ENCODE data around the gene SH3RF3.

Gene SH3RF3

GRCh38 chr2:109501461-109501860 lies 372.5 kb downstream of the SH3RF3 start:
- H3K36me3 ChIP-seq (replicated peaks in 1 of 2; ENCODE audit: control insufficient read depth in 2 of 2, insufficient read depth in 2 of 2, low read length in 2 of 2), result no peaks in the 10 kb centered on the region
- H3K4me3 ChIP-seq (ENCODE audit: low read length in 2 of 2), result no peak overlapping the region
- no peak overlapping the region for H3K4me2 ChIP-seq (ENCODE audit: insufficient read depth, low read length, poor library complexity, severe bottlenecking)
- H2BK12ac ChIP-seq (ENCODE audit: low read length), result peak overlapping the region; percentile 46
- H3K27ac ChIP-seq (replicated peaks; ENCODE audit: low read length), result no peak overlapping the region
- H2BK15ac ChIP-seq (ENCODE audit: low read length), result no peak overlapping the region
- H3K9me3 ChIP-seq (replicated peaks in 1 of 2; ENCODE audit: control insufficient read depth in 2 of 2, insufficient read depth in 1 of 2, low read depth in 1 of 2, low read length in 2 of 2), result peaks cover 5 to 8% of the 10 kb centered on the region in 2 donors
- no peak overlapping the region for H2BK5ac ChIP-seq (ENCODE audit: low read length)
- no peaks in the 10 kb centered on the region for H3K79me1 ChIP-seq (ENCODE audit: low read depth, low read length)
- H3K4ac ChIP-seq (ENCODE audit: low read length), result no peak overlapping the region
- H3K18ac ChIP-seq (ENCODE audit: low read length), result peak overlapping the region; percentile 44
- H2BK120ac ChIP-seq (ENCODE audit: low read depth, low read length), result no peak overlapping the region
- no peak overlapping the region for H2AFZ ChIP-seq (ENCODE audit: low read length)
- peak overlapping the region; percentile 90 for H3K14ac ChIP-seq (ENCODE audit: low read length)
- H3K4me1 ChIP-seq (ENCODE audit: control insufficient read depth in 2 of 2, insufficient read depth in 1 of 2, low read depth in 1 of 2, low read length in 2 of 2), result peaks cover 0 to 8% of the 10 kb centered on the region in 2 donors
- H3K27me3 ChIP-seq (ENCODE audit: control insufficient read depth in 3 of 3, insufficient read depth in 3 of 3, low read depth in 1 of 3, low read length in 3 of 3), result no peaks in the 10 kb centered on the region
- H4K91ac ChIP-seq (ENCODE audit: low read depth, low read length, poor library complexity), result no peak overlapping the region
- no CpG with 5 or more reads among the region's 21 CpGs for WGBS, 2 donors (ENCODE audit: extremely low coverage in 2 of 2, insufficient read length in 2 of 2, insufficient replicate concordance in 1 of 2)
- H4K8ac ChIP-seq (ENCODE audit: low read depth, low read length), result no peak overlapping the region
- no peak overlapping the region for H2AK5ac ChIP-seq (ENCODE audit: low read depth, low read length)
- no peak overlapping the region for H3K9ac ChIP-seq (ENCODE audit: low read depth, low read length, poor library complexity)
- H3K23ac ChIP-seq (ENCODE audit: low read depth, low read length, poor library complexity), result no peak overlapping the region
- DNase-seq (ENCODE audit: low spot score), result no peak

DNA sequence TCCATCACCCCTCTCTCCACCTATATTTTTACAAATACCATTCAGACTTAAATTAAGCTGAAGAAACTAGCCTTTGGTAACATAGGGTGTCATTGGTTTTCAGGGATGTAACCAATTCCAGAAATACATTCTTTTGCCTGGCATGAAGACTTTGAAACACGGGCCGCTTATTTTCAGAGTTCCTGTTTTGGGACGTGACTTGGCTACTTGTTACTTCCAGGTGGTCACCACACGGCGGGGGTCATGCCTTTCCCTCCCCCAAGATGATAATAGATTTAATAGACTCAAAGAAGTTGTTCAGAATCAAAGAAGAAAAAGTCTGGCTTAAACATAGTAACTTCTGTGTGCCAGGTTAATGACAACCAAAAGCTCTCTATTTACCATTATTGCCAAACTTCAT lies 374.2 kb downstream of the SH3RF3 start:
- Histone ChIP-seq H3K79me1 (ENCODE audit: low read depth, low read length) (no peaks in the 10 kb centered on the region), H2BK5ac (ENCODE audit: low read length) (no peak overlapping the region), H3K18ac (ENCODE audit: low read length) (no peak overlapping the region), H3K23ac (ENCODE audit: low read depth, low read length, poor library complexity) (no peak overlapping the region), H2AK5ac (ENCODE audit: low read depth, low read length) (no peak overlapping the region), H3K27ac (replicated peaks; ENCODE audit: low read length) (no peak overlapping the region), H3K36me3 (replicated peaks in 1 of 2; ENCODE audit: control insufficient read depth in 2 of 2, insufficient read depth in 2 of 2, low read length in 2 of 2) (no peaks in the 10 kb centered on the region), H2BK15ac (ENCODE audit: low read length) (no peak overlapping the region), H2BK120ac (ENCODE audit: low read depth, low read length) (no peak overlapping the region), H3K14ac (ENCODE audit: low read length) (no peak overlapping the region), H4K8ac (ENCODE audit: low read depth, low read length) (no peak overlapping the region), H3K27me3 (ENCODE audit: control insufficient read depth in 3 of 3, insufficient read depth in 3 of 3, low read depth in 1 of 3, low read length in 3 of 3) (no peaks in the 10 kb centered on the region), H3K4me1 (ENCODE audit: control insufficient read depth in 2 of 2, insufficient read depth in 1 of 2, low read depth in 1 of 2, low read length in 2 of 2) (peaks cover 0 to 8% of the 10 kb centered on the region in 2 donors), H3K9ac (ENCODE audit: low read depth, low read length, poor library complexity) (no peak overlapping the region), H3K4me3 (ENCODE audit: low read length in 2 of 2) (no peak overlapping the region), H4K91ac (ENCODE audit: low read depth, low read length, poor library complexity) (no peak overlapping the region), H2AFZ (ENCODE audit: low read length) (no peak overlapping the region), H2BK12ac (ENCODE audit: low read length) (no peak overlapping the region), H3K9me3 (replicated peaks in 1 of 2; ENCODE audit: control insufficient read depth in 2 of 2, insufficient read depth in 1 of 2, low read depth in 1 of 2, low read length in 2 of 2) (peaks cover 5 to 8% of the 10 kb centered on the region in 2 donors), H3K4me2 (ENCODE audit: insufficient read depth, low read length, poor library complexity, severe bottlenecking) (no peak overlapping the region), H3K4ac (ENCODE audit: low read length) (no peak overlapping the region)
- no peak for DNase-seq (ENCODE audit: low spot score)
- WGBS, 2 donors (ENCODE audit: extremely low coverage in 2 of 2, insufficient read length in 2 of 2, insufficient replicate concordance in 1 of 2), result no CpG with 5 or more reads among the region's 5 CpGs

- no peak overlapping the region for H4K8ac ChIP-seq (ENCODE audit: low read depth, low read length)
- H3K36me3 ChIP-seq (replicated peaks in 1 of 2; ENCODE audit: control insufficient read depth in 2 of 2, insufficient read depth in 2 of 2, low read length in 2 of 2), result no peaks in the 10 kb centered on the region
- peak overlapping the region; percentile 23 for H3K18ac ChIP-seq (ENCODE audit: low read length)
- no peak overlapping the region for H4K91ac ChIP-seq (ENCODE audit: low read depth, low read length, poor library complexity)
- no peak for DNase-seq (ENCODE audit: low spot score)
- H3K27me3 ChIP-seq (ENCODE audit: control insufficient read depth in 3 of 3, insufficient read depth in 3 of 3, low read depth in 1 of 3, low read length in 3 of 3), result peaks cover 0 to 8% (median 0%) of the 10 kb centered on the region in 3 experiments
- H3K14ac ChIP-seq (ENCODE audit: low read length), result no peak overlapping the region
- H3K4ac ChIP-seq (ENCODE audit: low read length), result no peak overlapping the region
- H3K4me2 ChIP-seq (ENCODE audit: insufficient read depth, low read length, poor library complexity, severe bottlenecking), result no peak overlapping the region
- no peak overlapping the region for H2BK12ac ChIP-seq (ENCODE audit: low read length)
- no peak overlapping the region for H3K4me3 ChIP-seq (ENCODE audit: low read length in 2 of 2)
- H3K9me3 ChIP-seq (replicated peaks in 1 of 2; ENCODE audit: control insufficient read depth in 2 of 2, insufficient read depth in 1 of 2, low read depth in 1 of 2, low read length in 2 of 2), result peaks cover 7 to 8% of the 10 kb centered on the region in 2 donors
- H2BK5ac ChIP-seq (ENCODE audit: low read length), result no peak overlapping the region
- H3K4me1 ChIP-seq (ENCODE audit: control insufficient read depth in 2 of 2, insufficient read depth in 1 of 2, low read depth in 1 of 2, low read length in 2 of 2), result peaks cover 0 to 8% of the 10 kb centered on the region in 2 donors
- H2BK120ac ChIP-seq (ENCODE audit: low read depth, low read length), result no peak overlapping the region
- no peak overlapping the region for H2AK5ac ChIP-seq (ENCODE audit: low read depth, low read length)
- H3K9ac ChIP-seq (ENCODE audit: low read depth, low read length, poor library complexity), result no peak overlapping the region
- H2BK15ac ChIP-seq (ENCODE audit: low read length), result no peak overlapping the region
- H3K23ac ChIP-seq (ENCODE audit: low read depth, low read length, poor library complexity), result no peak overlapping the region
- no peak overlapping the region for H3K27ac ChIP-seq (replicated peaks; ENCODE audit: low read length)
- H2AFZ ChIP-seq (ENCODE audit: low read length), result no peak overlapping the region
- no peaks in the 10 kb centered on the region for H3K79me1 ChIP-seq (ENCODE audit: low read depth, low read length)
- no CpG with 5 or more reads among the region's 7 CpGs for WGBS, 2 donors (ENCODE audit: extremely low coverage in 2 of 2, insufficient read length in 2 of 2, insufficient replicate concordance in 1 of 2)
Observed at GRCh38 chr2:109507217-109507616, 378.2 kb downstream of the SH3RF3 start.

DNA sequence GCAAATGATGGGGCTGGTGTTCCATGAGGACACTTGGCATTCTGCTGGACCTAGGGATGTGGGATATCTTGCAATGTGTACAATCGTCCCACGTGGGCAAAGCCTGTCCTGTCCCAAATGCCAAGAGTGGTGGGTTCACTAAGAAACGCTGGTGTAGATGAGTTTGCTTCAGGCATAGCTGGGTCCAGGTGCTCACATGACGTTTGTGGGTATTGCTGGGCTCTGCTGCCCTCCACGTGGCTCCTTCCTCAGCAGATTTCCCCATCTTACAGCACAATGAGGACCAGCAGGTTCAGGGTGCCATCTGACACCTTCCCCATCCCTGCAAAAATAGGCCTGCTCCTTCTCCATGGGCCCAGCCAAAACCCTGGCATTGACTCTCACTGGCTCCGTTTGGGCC lies 378.8 kb downstream of the SH3RF3 start:
- H3K9ac ChIP-seq (ENCODE audit: low read depth, low read length, poor library complexity), result no peak overlapping the region
- no CpG with 5 or more reads among the region's 6 CpGs for WGBS, 2 donors (ENCODE audit: extremely low coverage in 2 of 2, insufficient read length in 2 of 2, insufficient replicate concordance in 1 of 2)

More for the DNA sequence above, 378.8 kb downstream of the SH3RF3 start:
- H3K23ac ChIP-seq (ENCODE audit: low read depth, low read length, poor library complexity), result peak overlapping the region; percentile 2
- no peak overlapping the region for H2AK5ac ChIP-seq (ENCODE audit: low read depth, low read length)
- H3K36me3 ChIP-seq (replicated peaks in 1 of 2; ENCODE audit: control insufficient read depth in 2 of 2, insufficient read depth in 2 of 2, low read length in 2 of 2), result no peaks in the 10 kb centered on the region
- H4K91ac ChIP-seq (ENCODE audit: low read depth, low read length, poor library complexity), result no peak overlapping the region
- no peak for DNase-seq (ENCODE audit: low spot score)
- H2BK15ac ChIP-seq (ENCODE audit: low read length), result no peak overlapping the region
- H3K27me3 ChIP-seq (ENCODE audit: control insufficient read depth in 3 of 3, insufficient read depth in 3 of 3, low read depth in 1 of 3, low read length in 3 of 3), result peaks cover 0 to 8% (median 0%) of the 10 kb centered on the region in 3 experiments
- no peak overlapping the region for H3K14ac ChIP-seq (ENCODE audit: low read length)
- no peak overlapping the region for H3K27ac ChIP-seq (replicated peaks; ENCODE audit: low read length)
- no peak overlapping the region for H2BK5ac ChIP-seq (ENCODE audit: low read length)
- no peak overlapping the region for H3K4me2 ChIP-seq (ENCODE audit: insufficient read depth, low read length, poor library complexity, severe bottlenecking)
- H3K18ac ChIP-seq (ENCODE audit: low read length), result no peak overlapping the region
- H3K79me1 ChIP-seq (ENCODE audit: low read depth, low read length), result no peaks in the 10 kb centered on the region
- H2BK12ac ChIP-seq (ENCODE audit: low read length), result no peak overlapping the region
- no peak overlapping the region for H3K4ac ChIP-seq (ENCODE audit: low read length)
- H2BK120ac ChIP-seq (ENCODE audit: low read depth, low read length), result no peak overlapping the region
- H4K8ac ChIP-seq (ENCODE audit: low read depth, low read length), result no peak overlapping the region
- H2AFZ ChIP-seq (ENCODE audit: low read length), result no peak overlapping the region
- H3K4me1 ChIP-seq (ENCODE audit: control insufficient read depth in 2 of 2, insufficient read depth in 1 of 2, low read depth in 1 of 2, low read length in 2 of 2), result peaks cover 0 to 6% of the 10 kb centered on the region in 2 donors
- peaks cover 7 to 8% of the 10 kb centered on the region in 2 donors for H3K9me3 ChIP-seq (replicated peaks in 1 of 2; ENCODE audit: control insufficient read depth in 2 of 2, insufficient read depth in 1 of 2, low read depth in 1 of 2, low read length in 2 of 2)
- no peak overlapping the region for H3K4me3 ChIP-seq (ENCODE audit: low read length in 2 of 2)
